ENCODE data around the gene MAP7. TPM values are rescaled to one million over a fixed set of nuclear protein-coding genes. Genes with fewer than 3 reads are reported as not detected.
A peak's percentile ranks its signal among the peaks of the same experiment; 100 is the strongest.
"Not testable (repeated sequence)": the region's sequence is repeated elsewhere in the genome, so short reads cannot be mapped to it uniquely, and the experiment has no call there.

Gene MAP7
- total RNA-seq, 2 donors from 2014 or later, result 35.1 to 45.2 TPM

DNA sequence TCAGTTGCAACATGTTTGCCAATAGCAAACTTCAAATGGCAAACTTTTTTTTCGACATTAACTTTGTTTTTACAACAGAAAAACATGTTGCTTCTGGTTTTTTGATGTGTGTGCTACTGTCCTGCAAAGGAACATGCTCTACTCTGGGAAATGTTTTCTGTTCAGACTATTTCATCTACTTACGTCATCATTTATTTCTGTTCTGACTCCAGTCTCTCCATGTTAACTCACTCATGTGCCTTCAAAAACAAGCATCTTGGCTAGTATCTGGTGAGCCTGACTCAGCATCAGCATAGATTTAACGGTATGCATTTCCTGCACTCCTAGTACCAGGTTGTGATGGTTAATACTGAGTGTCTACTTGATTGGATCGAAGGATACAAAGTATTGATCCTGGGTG lies 36.1 kb upstream of the MAP7 start:
- no peak for DNase-seq (ENCODE audit: low spot score)
- peak overlapping the region; percentile 47 to 51 for H3K27ac ChIP-seq

DNA sequence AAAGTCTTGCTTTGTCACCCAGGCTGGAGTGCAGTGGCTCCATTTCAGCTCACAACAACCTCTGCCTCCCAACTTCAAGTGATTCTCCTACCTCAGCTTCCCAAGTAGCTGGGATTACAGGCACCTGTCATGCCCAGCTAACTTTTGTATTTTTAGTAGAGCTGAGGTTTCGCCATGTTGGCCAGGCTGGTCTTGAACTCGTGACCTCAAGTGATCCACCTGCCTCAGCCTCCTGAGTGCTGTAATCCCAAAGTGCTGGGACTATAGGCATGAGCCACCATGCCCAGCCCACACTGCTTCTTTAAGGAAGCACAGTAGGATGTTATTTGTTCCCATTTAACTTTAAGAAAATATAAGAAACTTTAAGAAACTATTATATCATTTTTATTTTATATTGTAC lies 35.3 kb upstream of the MAP7 start:
- H3K9me3 ChIP-seq; intact Hi-C loops (cut with DNase I); H3K36me3 ChIP-seq; H3K27ac ChIP-seq; H3K4me3 ChIP-seq; DNase-seq (ENCODE audit: low spot score); H3K4me1 ChIP-seq (replicated peaks); H3K27me3 ChIP-seq (replicated peaks; ENCODE audit: insufficient read depth): not testable (repeated sequence)
- 100% methylated on average over 2 of the region's 2 CpGs for WGBS

More for the DNA sequence above, 36.1 kb upstream of the MAP7 start:
- WGBS, result 32% methylated on average over 4 of the region's 4 CpGs
- H3K4me3 ChIP-seq, result no peak overlapping the region
- H3K9me3 ChIP-seq, result no peaks in the 10 kb centered on the region
- TF ChIP-seq POLR2A (IDR thresholded peaks at IDR 0.05) (no peak), POLR2AphosphoS5 (IDR thresholded peaks at IDR 0.05) (peak; percentile 45)
- TF ChIP-seq, protein P1, sequence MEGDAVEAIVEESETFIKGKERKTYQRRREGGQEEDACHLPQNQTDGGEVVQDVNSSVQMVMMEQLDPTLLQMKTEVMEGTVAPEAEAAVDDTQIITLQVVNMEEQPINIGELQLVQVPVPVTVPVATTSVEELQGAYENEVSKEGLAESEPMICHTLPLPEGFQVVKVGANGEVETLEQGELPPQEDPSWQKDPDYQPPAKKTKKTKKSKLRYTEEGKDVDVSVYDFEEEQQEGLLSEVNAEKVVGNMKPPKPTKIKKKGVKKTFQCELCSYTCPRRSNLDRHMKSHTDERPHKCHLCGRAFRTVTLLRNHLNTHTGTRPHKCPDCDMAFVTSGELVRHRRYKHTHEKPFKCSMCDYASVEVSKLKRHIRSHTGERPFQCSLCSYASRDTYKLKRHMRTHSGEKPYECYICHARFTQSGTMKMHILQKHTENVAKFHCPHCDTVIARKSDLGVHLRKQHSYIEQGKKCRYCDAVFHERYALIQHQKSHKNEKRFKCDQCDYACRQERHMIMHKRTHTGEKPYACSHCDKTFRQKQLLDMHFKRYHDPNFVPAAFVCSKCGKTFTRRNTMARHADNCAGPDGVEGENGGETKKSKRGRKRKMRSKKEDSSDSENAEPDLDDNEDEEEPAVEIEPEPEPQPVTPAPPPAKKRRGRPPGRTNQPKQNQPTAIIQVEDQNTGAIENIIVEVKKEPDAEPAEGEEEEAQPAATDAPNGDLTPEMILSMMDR (IDR thresholded peaks at IDR 0.05), result no peak
- H3K27me3 ChIP-seq (replicated peaks; ENCODE audit: insufficient read depth), result no peaks in the 10 kb centered on the region
- no peaks in the 10 kb centered on the region for H3K4me1 ChIP-seq (replicated peaks)
- peaks cover 0 to 4% of the 10 kb centered on the region in 2 donors for H3K36me3 ChIP-seq
- intact Hi-C loops (cut with DNase I), result no loop called here

GRCh38 chr6:136584290-136584689 lies 34.1 kb upstream of the MAP7 start:
- intact Hi-C loops (cut with DNase I), result loop anchor here (5.0 kb wide), 1 partner anchor 208 kb away; the partner anchor contains the start of gene MAP3K5
- not testable (repeated sequence) for H3K27me3 ChIP-seq (replicated peaks; ENCODE audit: insufficient read depth); H3K4me3 ChIP-seq; H3K4me1 ChIP-seq (replicated peaks); H3K36me3 ChIP-seq; H3K9me3 ChIP-seq; H3K27ac ChIP-seq; DNase-seq (ENCODE audit: low spot score)
- WGBS, result 89% methylated on average over 5 of the region's 5 CpGs

GRCh38 chr6:136582711-136583471 lies 32.7 kb upstream of the MAP7 start:
- WGBS, result 27% methylated on average over 3 of the region's 3 CpGs
- H3K36me3 ChIP-seq, result no peaks in the 10 kb centered on the region
- no peaks in the 10 kb centered on the region for H3K4me1 ChIP-seq (replicated peaks)
- no peaks in the 10 kb centered on the region for H3K27me3 ChIP-seq (replicated peaks; ENCODE audit: insufficient read depth)
- H3K27ac ChIP-seq, result peak overlapping the region; percentile 29 to 43
- H3K9me3 ChIP-seq, result no peaks in the 10 kb centered on the region
- H3K4me3 ChIP-seq, result no peak overlapping the region
- intact Hi-C loops (cut with DNase I), result loop anchor here (5.0 kb wide), 1 partner anchor 209 kb away; the partner anchor contains the start of gene MAP3K5
- TF ChIP-seq, protein P1 (IDR thresholded peaks at IDR 0.05), result peak; percentile 39 to 74 (median 64)
- no peak for TF ChIP-seq POLR2AphosphoS5 (IDR thresholded peaks at IDR 0.05)
- no peak for DNase-seq (ENCODE audit: low spot score)

- peaks cover 0 to 4% of the 10 kb centered on the region in 2 donors for H3K36me3 ChIP-seq
- TF ChIP-seq POLR2AphosphoS5 (IDR thresholded peaks at IDR 0.05), result no peak
- TF ChIP-seq POLR2A (IDR thresholded peaks at IDR 0.05), result no peak
- H3K4me1 ChIP-seq (replicated peaks), result no peaks in the 10 kb centered on the region
- intact Hi-C loops (cut with DNase I), result loop anchor here (5.0 kb wide), 1 partner anchor 213 kb away; the partner anchor contains the start of gene MAP3K5
- H3K4me3 ChIP-seq, result no peak overlapping the region
- no peaks in the 10 kb centered on the region for H3K27me3 ChIP-seq (replicated peaks; ENCODE audit: insufficient read depth)
- 82% methylated on average over 2 of the region's 2 CpGs for WGBS
- H3K27ac ChIP-seq, result no peak overlapping the region
- no peaks in the 10 kb centered on the region for H3K9me3 ChIP-seq
- DNase-seq (ENCODE audit: low spot score), result no peak
Measured at GRCh38 chr6:136579800-136580199, 29.6 kb upstream of the MAP7 start.

DNA sequence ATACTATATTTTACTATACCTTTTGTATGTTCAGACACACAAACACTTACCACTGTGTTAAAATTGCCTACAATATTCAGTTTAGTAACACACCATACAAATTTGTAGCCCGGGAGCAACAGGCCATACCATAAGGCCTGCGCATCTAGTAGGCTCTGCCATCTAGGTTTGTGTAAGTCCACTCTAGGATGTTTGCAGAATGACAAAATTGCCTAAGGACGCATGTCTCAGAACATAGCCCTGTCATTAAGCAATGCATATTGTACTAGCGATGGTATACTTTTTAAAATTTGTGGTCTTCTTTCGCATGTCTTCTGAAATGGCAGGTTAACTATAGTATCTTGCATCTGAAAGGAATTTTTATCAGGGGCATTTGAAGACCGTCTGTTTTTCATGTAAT lies 26.6 kb upstream of the MAP7 start:
- Histone ChIP-seq H3K36me3 (peaks cover 0 to 4% of the 10 kb centered on the region in 2 donors), H3K27ac (no peak overlapping the region), H3K9me3 (no peaks in the 10 kb centered on the region), H3K4me3 (no peak overlapping the region), H3K27me3 (replicated peaks; ENCODE audit: insufficient read depth) (no peaks in the 10 kb centered on the region), H3K4me1 (replicated peaks) (no peaks in the 10 kb centered on the region)
- intact Hi-C loops (cut with DNase I), result no loop called here
- TF ChIP-seq POLR2AphosphoS5 (IDR thresholded peaks at IDR 0.05) (no peak), POLR2A (IDR thresholded peaks at IDR 0.05) (no peak)
- TF ChIP-seq, protein P1 (IDR thresholded peaks at IDR 0.05), result no peak
- WGBS, result 97% methylated on average over 6 of the region's 6 CpGs
- DNase-seq (ENCODE audit: low spot score), result no peak
